NCI-H526 (cell line): ENCODE data around the gene PLGRKT.
"Not testable (repeated sequence)": the region's sequence is repeated elsewhere in the genome, so short reads cannot be mapped to it uniquely, and the experiment has no call there.

Source experiments
- DNase-seq, 2 experiments: peaks; one replicate each; lab custom pipeline; 2025; lab: John Stamatoyannopoulos, UW

PLGRKT gene

GRCh38 chr9:5375790-5376477, 61.8 kb downstream of the PLGRKT start:
- DNase-seq = peak; percentile 29 to 64

- peak in 1 of 2 experiments; percentile 6 for DNase-seq
These were observed 62.6 kb downstream of the PLGRKT start for GRCh38 chr9:5375091-5375490.

GRCh38 chr9:5364294-5365024, 73.3 kb downstream of the PLGRKT start:
- no peak for DNase-seq

- DNase-seq = no peak
These were observed 76.3 kb downstream of the PLGRKT start for GRCh38 chr9:5361326-5362010.

- no peak for DNase-seq
These were observed 77.4 kb downstream of the PLGRKT start for GRCh38 chr9:5360341-5360740.

- no peak for DNase-seq
These were observed 80.2 kb downstream of the PLGRKT start for GRCh38 chr9:5357431-5358105.

GRCh38 chr9:5355817-5356216, 81.9 kb downstream of the PLGRKT start:
- DNase-seq = no peak

GRCh38 chr9:5355226-5355625, 82.5 kb downstream of the PLGRKT start:
- no peak for DNase-seq

- no peak for DNase-seq
These were observed 83.5 kb downstream of the PLGRKT start for GRCh38 chr9:5354184-5354583.

- DNase-seq = no peak
These were observed 85.0 kb downstream of the PLGRKT start for GRCh38 chr9:5352637-5353248.

GRCh38 chr9:5338992-5339981, 98.4 kb downstream of the PLGRKT start, which contains the start of gene RLN1:
Gene RLN1 (minus strand): TSS chr9:5339876. CDS start chr9:5339746, 130 bp downstream.
- DNase-seq = peak in 1 of 2 experiments; percentile 30

GRCh38 chr9:5336688-5337087, 101.0 kb downstream of the PLGRKT start:
- no peak for DNase-seq

- not testable (repeated sequence) for DNase-seq
These were observed 106.4 kb downstream of the PLGRKT start for GRCh38 chr9:5331276-5331675.

GRCh38 chr9:5326893-5327548, 110.7 kb downstream of the PLGRKT start:
- no peak for DNase-seq

- DNase-seq = no peak
These were observed 111.5 kb downstream of the PLGRKT start for GRCh38 chr9:5326187-5326586.

GRCh38 chr9:5321601-5322000, 116.1 kb downstream of the PLGRKT start:
- DNase-seq = not testable (repeated sequence)

- DNase-seq = no peak
These were observed 116.7 kb downstream of the PLGRKT start for GRCh38 chr9:5321058-5321457.

- not testable (repeated sequence) for DNase-seq
These were observed 121.3 kb downstream of the PLGRKT start for GRCh38 chr9:5316406-5316805.

- DNase-seq = no peak
These were observed 122.4 kb downstream of the PLGRKT start for GRCh38 chr9:5315187-5315923.
